H9 (cell line): ENCODE measurements around the gene POU5F1. TPM values are rescaled to one million over a fixed set of nuclear protein-coding genes. Genes with fewer than 3 reads are reported as not detected.

Experiments
- DNase-seq: peaks from one replicate; pipeline ENCODE4 v3.0.0-alpha.2; 2017
- H2AFZ ChIP-seq: one replicate; pipeline ENCODE4 v1.6.1; 2013; ENCODE audit warnings: mild to moderate bottlenecking, low read length, control low read depth, moderate library complexity
- H2AK5ac ChIP-seq: 2 replicates; pipeline ENCODE4 v1.6.1; 2013; ENCODE audit warnings: low read length, control low read depth, mixed read lengths; ENCODE audit not compliant: insufficient read length
- H2BK120ac ChIP-seq: one replicate; pipeline ENCODE4 v1.6.1; 2013; ENCODE audit warnings: low read depth, mild to moderate bottlenecking, low read length, control low read depth, inconsistent platforms; ENCODE audit not compliant: poor library complexity, severe bottlenecking
- H2BK12ac ChIP-seq: 2 replicates; pipeline ENCODE4 v1.6.1; 2013; ENCODE audit warnings: low read length, control low read depth, mixed read lengths, low read depth; ENCODE audit not compliant: insufficient read length
- H2BK15ac ChIP-seq: 2 replicates; pipeline ENCODE4 v1.6.1; 2013; ENCODE audit warnings: low read depth, low read length, control low read depth
- H2BK20ac ChIP-seq: one replicate; pipeline ENCODE4 v1.6.1; 2013; ENCODE audit warnings: low read depth, mild to moderate bottlenecking, low read length, control low read depth, inconsistent platforms; ENCODE audit not compliant: poor library complexity, severe bottlenecking
- H2BK5ac ChIP-seq: 2 replicates; pipeline ENCODE4 v1.6.1; 2013; ENCODE audit warnings: low read length, control low read depth, mixed read lengths; ENCODE audit not compliant: insufficient read length
- H3K14ac ChIP-seq: 2 replicates; pipeline ENCODE4 v1.6.1; 2013; ENCODE audit warnings: low read length, control low read depth; ENCODE audit not compliant: insufficient read depth
- H3K18ac ChIP-seq: 2 replicates; pipeline ENCODE4 v1.6.1; 2013; ENCODE audit warnings: low read depth, mild to moderate bottlenecking, mixed read lengths, low read length, control low read depth; ENCODE audit not compliant: insufficient read length
- H3K23ac ChIP-seq: 2 replicates; pipeline ENCODE4 v1.6.1; 2013; ENCODE audit warnings: low read length, control low read depth, mixed read lengths, low read depth; ENCODE audit not compliant: insufficient read length
- H3K23me2 ChIP-seq: 2 replicates; pipeline ENCODE4 v1.6.1; 2013; ENCODE audit warnings: low read depth, mild to moderate bottlenecking, mixed read lengths, low read length, control low read depth; ENCODE audit not compliant: insufficient read length, poor library complexity, severe bottlenecking
- H3K27ac ChIP-seq: 2 replicates; pipeline ENCODE4 v1.5.1; 2013; ENCODE audit warnings: low read length, control low read depth, mixed read lengths, low read depth; ENCODE audit not compliant: insufficient read length
- H3K27me3 ChIP-seq: 2 replicates; pipeline ENCODE4 v1.6.1; 2013; ENCODE audit warnings: low read length, control low read depth, inconsistent platforms; ENCODE audit not compliant: insufficient read depth
- H3K4ac ChIP-seq: 2 replicates; pipeline ENCODE4 v1.6.1; 2013; ENCODE audit warnings: low read depth, mild to moderate bottlenecking, control low read depth, inconsistent platforms, low read length, moderate library complexity
- H3K4me1 ChIP-seq: 2 replicates; pipeline ENCODE4 v1.6.1; 2013; ENCODE audit warnings: low read length, control low read depth, inconsistent platforms; ENCODE audit not compliant: insufficient read depth
- H3K4me2 ChIP-seq: 2 replicates; pipeline ENCODE4 v1.6.1; 2013; ENCODE audit warnings: low read length, control low read depth, mixed read lengths; ENCODE audit not compliant: insufficient read length, insufficient read depth
- H3K56ac ChIP-seq: 2 replicates; pipeline ENCODE4 v1.6.1; 2013; ENCODE audit warnings: low read depth, mild to moderate bottlenecking, mixed read lengths, low read length, control low read depth; ENCODE audit not compliant: insufficient read length
- H3K79me1 ChIP-seq: 2 replicates; pipeline ENCODE4 v1.6.1; 2013; ENCODE audit warnings: low read depth, mild to moderate bottlenecking, moderate library complexity, low read length, control low read depth, inconsistent platforms; ENCODE audit not compliant: insufficient read depth, poor library complexity, severe bottlenecking
- H3K79me2 ChIP-seq: 2 replicates; pipeline ENCODE4 v1.6.1; 2013; ENCODE audit warnings: low read length, control low read depth, inconsistent platforms; ENCODE audit not compliant: insufficient read depth
- H3K9ac ChIP-seq: 2 replicates; pipeline ENCODE4 v1.6.1; 2013; ENCODE audit warnings: low read length, control low read depth, mixed read lengths; ENCODE audit not compliant: insufficient read length; ENCODE audit errors: extremely low read depth
- H3K9me3 ChIP-seq: one replicate; pipeline ENCODE4 v1.6.1; 2013; ENCODE audit warnings: low read depth, low read length, inconsistent platforms; ENCODE audit not compliant: control insufficient read depth
- H3T11ph ChIP-seq: one replicate; pipeline ENCODE4 v1.6.1; 2013; ENCODE audit warnings: mild to moderate bottlenecking, low read length, control low read depth, inconsistent platforms
- H4K20me1 ChIP-seq: one replicate; pipeline ENCODE4 v1.6.1; 2013; ENCODE audit not compliant: control insufficient read depth, insufficient read length, insufficient read depth
- H4K5ac ChIP-seq: 2 replicates; pipeline ENCODE4 v1.6.1; 2013; ENCODE audit warnings: low read depth, mild to moderate bottlenecking, mixed read lengths, low read length, control low read depth; ENCODE audit not compliant: insufficient read length
- H4K8ac ChIP-seq: replicated peaks from 2 replicates; pipeline ENCODE4 v1.6.1; 2013; ENCODE audit warnings: low read length, control low read depth, mixed read lengths, low read depth; ENCODE audit not compliant: insufficient read length
- H4K91ac ChIP-seq: 2 replicates; pipeline ENCODE4 v1.6.1; 2013; ENCODE audit warnings: low read depth, mild to moderate bottlenecking, moderate library complexity, mixed read lengths, low read length, control low read depth; ENCODE audit not compliant: insufficient read length
- H3K27ac Mint-ChIP-seq, 3 experiments: 2 replicates in 2 of 3; 3 replicates in 1 of 3; pipeline ENCODE4 v1.8.0; 2020 to 2021; ENCODE audit warnings: mixed read lengths in 3 of 3, mild to moderate bottlenecking in 1 of 3, moderate library complexity in 1 of 3
- H3K27me3 Mint-ChIP-seq: 2 replicates; pipeline ENCODE4 v1.8.0; 2021; ENCODE audit warnings: low read depth, mild to moderate bottlenecking, moderate library complexity, mixed read lengths
- H3K36me3 Mint-ChIP-seq, 3 experiments: 2 replicates in 2 of 3; 3 replicates in 1 of 3; pipeline ENCODE4 v1.8.0; 2020 to 2021; ENCODE audit warnings: low read depth in 3 of 3, mixed read lengths in 3 of 3; ENCODE audit not compliant: insufficient read depth in 1 of 3
- H3K4me1 Mint-ChIP-seq, 2 experiments: 2 replicates each; pipeline ENCODE4 v1.8.0; 2020; ENCODE audit warnings: mixed read lengths in 2 of 2
- H3K4me3 Mint-ChIP-seq, 2 experiments: 2 replicates in 1 of 2; 3 replicates in 1 of 2; pipeline ENCODE4 v1.8.0; 2020 to 2021; ENCODE audit warnings: mild to moderate bottlenecking in 2 of 2, mixed read lengths in 2 of 2, moderate library complexity in 1 of 2
- H3K9me3 Mint-ChIP-seq, 2 experiments: 2 replicates in 1 of 2; 3 replicates in 1 of 2; pipeline ENCODE4 v1.8.0; 2020; ENCODE audit warnings: mild to moderate bottlenecking in 2 of 2, mixed read lengths in 2 of 2, moderate library complexity in 1 of 2
- WGBS: extraction: QIAGEN DNeasy Blood & Tissue Kit; methylation state at CpG from one replicate; pipeline ENCODE4 v1.1.7; 2013; ENCODE audit warnings: missing lambda C conversion rate, low lambda C conversion rate, mixed read lengths; ENCODE audit not compliant: insufficient read length; ENCODE audit errors: extremely low coverage; 5-methylcytosine and 5-hydroxymethylcytosine counted together
- total RNA-seq: library from RNA; stranded (reverse); gene quantifications from 2 replicates; pipeline ENCODE4 v1.2.1, GENCODE V29; 2021
- TF ChIP-seq, protein P1 (sequence below): fragments of 200-600 bp; sonication (generic); conservative IDR thresholded peaks from 3 replicates; pipeline ENCODE4 v1.8.0; 2021; ENCODE audit warnings: antibody characterized with exemption, mild to moderate bottlenecking

The POU5F1 gene
- total RNA-seq, 1 experiment from 2014 or later, result 2,134 TPM

DNA sequence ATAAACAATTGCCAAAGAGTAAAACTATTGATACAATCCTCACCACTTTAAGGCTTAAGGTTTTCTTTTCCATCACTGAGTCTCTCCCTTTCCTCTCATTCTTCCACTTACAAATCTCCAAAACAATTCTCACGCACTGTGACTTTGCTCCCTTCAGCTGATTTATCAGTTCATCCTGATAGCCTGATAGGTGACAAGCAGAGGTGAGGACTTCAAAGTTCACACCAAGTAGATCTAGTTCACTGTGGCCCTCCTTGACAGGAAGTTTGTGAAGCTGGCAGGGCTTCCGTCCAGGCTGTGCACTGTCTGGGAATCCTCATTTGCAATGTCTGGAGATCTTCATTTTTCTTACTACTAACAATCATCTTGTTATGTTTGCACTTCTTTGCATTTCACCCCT lies 35.2 kb upstream of the POU5F1 start:
- no peaks in the 10 kb centered on the region for H3K79me2 ChIP-seq
- no peak overlapping the region for H4K91ac ChIP-seq
- Mint-ChIP-seq H3K9me3 (peaks cover 5 to 6% of the 10 kb centered on the region in 2 experiments), H3K4me3 (no peak overlapping the region), H3K27me3 (peaks cover 6% of the 10 kb centered on the region; the same call in 1 of the 2 replicates), H3K36me3 (peaks cover 4 to 6% (median 5%) of the 10 kb centered on the region in 3 experiments; a peak in 5 of 7 replicates), H3K27ac (no peak overlapping the region), H3K4me1 (peaks cover 30 to 31% of the 10 kb centered on the region in 2 experiments)
- H3K4ac ChIP-seq, result no peak overlapping the region
- TF ChIP-seq, protein P1, sequence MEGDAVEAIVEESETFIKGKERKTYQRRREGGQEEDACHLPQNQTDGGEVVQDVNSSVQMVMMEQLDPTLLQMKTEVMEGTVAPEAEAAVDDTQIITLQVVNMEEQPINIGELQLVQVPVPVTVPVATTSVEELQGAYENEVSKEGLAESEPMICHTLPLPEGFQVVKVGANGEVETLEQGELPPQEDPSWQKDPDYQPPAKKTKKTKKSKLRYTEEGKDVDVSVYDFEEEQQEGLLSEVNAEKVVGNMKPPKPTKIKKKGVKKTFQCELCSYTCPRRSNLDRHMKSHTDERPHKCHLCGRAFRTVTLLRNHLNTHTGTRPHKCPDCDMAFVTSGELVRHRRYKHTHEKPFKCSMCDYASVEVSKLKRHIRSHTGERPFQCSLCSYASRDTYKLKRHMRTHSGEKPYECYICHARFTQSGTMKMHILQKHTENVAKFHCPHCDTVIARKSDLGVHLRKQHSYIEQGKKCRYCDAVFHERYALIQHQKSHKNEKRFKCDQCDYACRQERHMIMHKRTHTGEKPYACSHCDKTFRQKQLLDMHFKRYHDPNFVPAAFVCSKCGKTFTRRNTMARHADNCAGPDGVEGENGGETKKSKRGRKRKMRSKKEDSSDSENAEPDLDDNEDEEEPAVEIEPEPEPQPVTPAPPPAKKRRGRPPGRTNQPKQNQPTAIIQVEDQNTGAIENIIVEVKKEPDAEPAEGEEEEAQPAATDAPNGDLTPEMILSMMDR, result no peak
- H4K20me1 ChIP-seq, result no peaks in the 10 kb centered on the region
- H3K4me1 ChIP-seq, result peaks cover 13% of the 10 kb centered on the region; the same call in 1 of the 2 replicates
- H3K56ac ChIP-seq, result no peak overlapping the region
- no peak overlapping the region for H2BK120ac ChIP-seq
- H3K23ac ChIP-seq, result no peak overlapping the region
- DNase-seq, result no peak
- no peak overlapping the region for H3K27ac ChIP-seq
- no CpG with 5 or more reads among the region's 2 CpGs for WGBS
- H4K8ac ChIP-seq, result no peak overlapping the region
- H3K9me3 ChIP-seq, result no peaks in the 10 kb centered on the region
- H3K4me2 ChIP-seq, result no peak overlapping the region
- H3K14ac ChIP-seq, result no peak overlapping the region
- no peak overlapping the region for H3K18ac ChIP-seq
- H2BK20ac ChIP-seq, result no peak overlapping the region
- no peaks in the 10 kb centered on the region for H3K27me3 ChIP-seq
- H2BK15ac ChIP-seq, result no peak overlapping the region
- H3K79me1 ChIP-seq, result no peaks in the 10 kb centered on the region
- H2AFZ ChIP-seq, result no peak overlapping the region
- no peak overlapping the region for H3K9ac ChIP-seq
- H4K5ac ChIP-seq, result no peak overlapping the region
- H3K23me2 ChIP-seq, result peaks cover 4% of the 10 kb centered on the region
- no peak overlapping the region for H2BK12ac ChIP-seq
- no peak overlapping the region for H2AK5ac ChIP-seq
- H3T11ph ChIP-seq, result no peak overlapping the region
- no peak overlapping the region for H2BK5ac ChIP-seq
